GM13977 (cell line): Measurements from ENCODE around the gene TRAPPC12.
"Not testable (repeated sequence)": the region's sequence is repeated elsewhere in the genome, so short reads cannot be mapped to it uniquely, and the experiment has no call there.

Source experiments
- DNase-seq: peaks from one replicate; pipeline ENCODE4 v3.0.0; 2012; ENCODE audit warnings: low spot score
- in situ Hi-C: fragments of 300-500 bp; cut with MboI; formaldehyde crosslinking; loops from one replicate; pipeline ENCODE4 v1.12.0; 2022; ENCODE audit warnings: low sequenced_read_pairs, low pct_unique_long_range_greater_than_20kb, mixed read lengths, inconsistent platforms; ENCODE audit not compliant: unreplicated experiment
- TF ChIP-seq, protein P1 (sequence below): IDR thresholded peaks from 2 replicates; pipeline ENCODE4 v1.5.1; 2012; ENCODE audit warnings: mild to moderate bottlenecking, control low read depth; ENCODE audit not compliant: insufficient read depth; ENCODE audit errors: extremely low read depth, missing control alignments

The TRAPPC12 gene

GRCh38 chr2:3445891-3446290, 66.4 kb downstream of the TRAPPC12 start:
- in situ Hi-C loops = no loop called here
- no peak for DNase-seq
- TF ChIP-seq, protein P1, sequence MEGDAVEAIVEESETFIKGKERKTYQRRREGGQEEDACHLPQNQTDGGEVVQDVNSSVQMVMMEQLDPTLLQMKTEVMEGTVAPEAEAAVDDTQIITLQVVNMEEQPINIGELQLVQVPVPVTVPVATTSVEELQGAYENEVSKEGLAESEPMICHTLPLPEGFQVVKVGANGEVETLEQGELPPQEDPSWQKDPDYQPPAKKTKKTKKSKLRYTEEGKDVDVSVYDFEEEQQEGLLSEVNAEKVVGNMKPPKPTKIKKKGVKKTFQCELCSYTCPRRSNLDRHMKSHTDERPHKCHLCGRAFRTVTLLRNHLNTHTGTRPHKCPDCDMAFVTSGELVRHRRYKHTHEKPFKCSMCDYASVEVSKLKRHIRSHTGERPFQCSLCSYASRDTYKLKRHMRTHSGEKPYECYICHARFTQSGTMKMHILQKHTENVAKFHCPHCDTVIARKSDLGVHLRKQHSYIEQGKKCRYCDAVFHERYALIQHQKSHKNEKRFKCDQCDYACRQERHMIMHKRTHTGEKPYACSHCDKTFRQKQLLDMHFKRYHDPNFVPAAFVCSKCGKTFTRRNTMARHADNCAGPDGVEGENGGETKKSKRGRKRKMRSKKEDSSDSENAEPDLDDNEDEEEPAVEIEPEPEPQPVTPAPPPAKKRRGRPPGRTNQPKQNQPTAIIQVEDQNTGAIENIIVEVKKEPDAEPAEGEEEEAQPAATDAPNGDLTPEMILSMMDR = no peak

DNA sequence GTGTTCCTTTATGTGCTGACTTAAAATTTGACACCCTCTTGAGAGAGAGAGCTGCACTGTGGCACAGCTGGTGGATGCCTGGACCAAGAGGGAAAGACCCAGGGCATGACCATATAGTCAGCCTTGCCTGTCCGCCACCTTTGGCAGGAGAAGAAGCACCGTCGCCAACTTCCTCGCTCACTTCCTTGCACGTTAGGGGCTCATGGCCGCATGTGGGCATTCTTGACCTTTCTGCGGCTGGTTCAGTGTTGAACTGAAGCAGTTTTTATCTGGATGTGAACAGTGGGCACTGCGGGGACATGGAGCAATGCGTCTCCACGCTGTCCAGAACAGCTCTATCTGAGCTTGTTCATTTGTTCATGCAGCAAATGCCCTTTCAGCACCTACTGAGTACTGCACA, 66.9 kb downstream of the TRAPPC12 start:
- no peak for DNase-seq
- TF ChIP-seq, protein P1 = no peak
- in situ Hi-C loops = no loop called here

DNA sequence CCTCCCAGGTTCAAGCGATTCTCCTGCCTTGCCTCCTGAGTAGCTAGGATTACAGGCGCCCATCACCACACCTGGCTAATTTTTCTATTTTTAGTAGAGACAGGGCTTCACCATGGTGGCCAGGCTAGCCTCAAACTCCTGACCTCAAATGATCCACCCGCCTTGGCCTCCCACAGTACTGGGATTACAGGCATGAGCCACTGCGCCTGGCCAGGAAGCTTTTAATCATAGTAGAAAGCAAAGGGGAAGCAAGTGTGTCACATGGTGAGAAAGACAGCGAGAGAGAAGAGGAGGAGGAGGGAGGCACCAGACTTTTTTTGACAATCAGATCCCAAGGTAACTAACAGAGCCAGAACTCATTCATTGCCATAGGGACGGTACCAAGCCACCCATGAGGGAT, 67.7 kb downstream of the TRAPPC12 start:
- DNase-seq, in situ Hi-C loops: not testable (repeated sequence)

GRCh38 chr2:3447789-3448317, 68.4 kb downstream of the TRAPPC12 start:
- TF ChIP-seq, protein P1 = no peak
- in situ Hi-C loops = no loop called here
- DNase-seq = no peak

DNA sequence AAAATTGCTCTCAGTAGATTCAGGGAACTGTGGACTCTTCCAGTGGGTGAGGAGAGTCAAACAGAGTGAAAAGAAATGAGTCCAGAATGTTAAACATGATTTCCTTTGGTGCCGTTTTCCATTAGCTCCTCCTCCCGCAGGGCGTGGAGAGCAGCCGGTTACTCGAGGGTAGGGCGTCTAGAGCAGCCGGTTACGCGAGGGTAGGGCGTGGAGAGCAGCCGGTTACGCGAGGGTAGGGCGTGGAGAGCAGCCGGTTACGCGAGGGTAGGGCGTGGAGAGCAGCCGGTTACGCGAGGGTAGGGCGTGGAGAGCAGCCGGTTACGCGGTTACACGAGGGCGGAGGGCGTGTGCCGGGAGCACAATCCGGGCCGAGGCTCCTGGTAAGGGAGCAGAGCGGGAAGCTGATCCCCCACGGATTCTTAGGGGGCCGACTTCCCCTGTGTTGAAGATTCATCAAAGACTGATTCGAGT, 69.0 kb downstream of the TRAPPC12 start:
- in situ Hi-C loops, DNase-seq: not testable (repeated sequence)

DNA sequence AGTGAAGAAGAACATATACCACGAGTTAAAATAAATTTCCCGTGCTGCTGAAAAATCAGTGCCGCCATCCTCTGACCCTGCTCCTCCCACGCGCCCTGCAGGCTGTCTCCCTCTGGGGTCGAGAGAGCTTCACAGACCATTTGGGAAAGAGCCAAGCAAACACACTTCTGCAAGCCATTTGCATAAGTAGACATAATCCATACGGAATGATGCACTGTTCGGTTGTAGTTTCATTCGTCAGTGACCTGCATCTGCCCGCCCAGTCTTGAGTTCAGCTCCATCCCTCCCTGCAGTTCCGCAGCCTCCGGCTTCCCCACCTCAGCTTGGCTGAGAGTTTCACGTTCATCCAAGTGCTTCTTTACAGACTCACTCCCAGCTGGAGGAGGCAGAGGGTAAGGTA, 69.6 kb downstream of the TRAPPC12 start:
- DNase-seq = no peak
- TF ChIP-seq, protein P1 = no peak
- in situ Hi-C loops = no loop called here

- TF ChIP-seq, protein P1 = no peak
- no peak for DNase-seq
- in situ Hi-C loops = no loop called here
These were observed 70.4 kb downstream of the TRAPPC12 start for GRCh38 chr2:3449936-3450335.

DNA sequence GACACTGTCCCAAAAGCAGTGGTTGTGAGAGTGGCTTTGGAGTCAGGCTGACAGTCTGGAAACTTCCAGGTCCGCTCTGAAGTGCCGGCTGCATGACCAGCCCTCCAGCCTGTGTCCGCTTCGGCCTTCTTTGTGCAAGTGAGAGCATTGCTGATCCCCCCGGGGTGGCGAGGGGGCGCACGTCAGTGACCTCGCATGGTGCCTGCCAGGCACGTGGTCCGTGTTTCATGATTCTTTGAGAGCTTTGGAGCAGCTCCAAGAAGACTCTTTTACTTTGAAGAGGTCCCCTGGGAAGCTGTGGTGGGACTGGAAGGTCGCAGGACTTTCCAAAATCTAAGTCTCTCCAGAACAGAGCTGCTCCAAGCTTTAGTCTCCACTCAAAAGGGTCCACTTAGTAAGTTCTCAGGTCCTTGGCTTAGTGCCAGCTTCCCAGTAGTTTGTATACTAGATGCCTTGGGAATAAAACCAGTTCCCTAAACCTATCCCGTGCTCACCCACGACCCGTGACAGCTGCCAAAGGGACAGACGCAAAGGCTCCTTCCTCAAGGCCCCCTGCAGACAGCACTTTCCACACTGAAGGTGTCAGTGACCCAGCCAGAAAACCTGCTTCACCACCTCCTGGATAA, 71.0 kb downstream of the TRAPPC12 start:
- DNase-seq = no peak
- TF ChIP-seq, protein P1 = no peak
- in situ Hi-C loops = no loop called here
